ENCODE measurements around the gene ST7. TPM values are rescaled to one million over a fixed set of nuclear protein-coding genes. Genes with fewer than 3 reads are reported as not detected.
"Not testable (repeated sequence)": the region's sequence is repeated elsewhere in the genome, so short reads cannot be mapped to it uniquely, and the experiment has no call there.

Gene ST7, protein sequence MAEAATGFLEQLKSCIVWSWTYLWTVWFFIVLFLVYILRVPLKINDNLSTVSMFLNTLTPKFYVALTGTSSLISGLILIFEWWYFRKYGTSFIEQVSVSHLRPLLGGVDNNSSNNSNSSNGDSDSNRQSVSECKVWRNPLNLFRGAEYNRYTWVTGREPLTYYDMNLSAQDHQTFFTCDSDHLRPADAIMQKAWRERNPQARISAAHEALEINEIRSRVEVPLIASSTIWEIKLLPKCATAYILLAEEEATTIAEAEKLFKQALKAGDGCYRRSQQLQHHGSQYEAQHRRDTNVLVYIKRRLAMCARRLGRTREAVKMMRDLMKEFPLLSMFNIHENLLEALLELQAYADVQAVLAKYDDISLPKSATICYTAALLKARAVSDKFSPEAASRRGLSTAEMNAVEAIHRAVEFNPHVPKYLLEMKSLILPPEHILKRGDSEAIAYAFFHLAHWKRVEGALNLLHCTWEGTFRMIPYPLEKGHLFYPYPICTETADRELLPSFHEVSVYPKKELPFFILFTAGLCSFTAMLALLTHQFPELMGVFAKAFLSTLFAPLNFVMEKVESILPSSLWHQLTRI
- 13.2 TPM for polyA plus RNA-seq (ENCODE audit: insufficient read length)

DNA sequence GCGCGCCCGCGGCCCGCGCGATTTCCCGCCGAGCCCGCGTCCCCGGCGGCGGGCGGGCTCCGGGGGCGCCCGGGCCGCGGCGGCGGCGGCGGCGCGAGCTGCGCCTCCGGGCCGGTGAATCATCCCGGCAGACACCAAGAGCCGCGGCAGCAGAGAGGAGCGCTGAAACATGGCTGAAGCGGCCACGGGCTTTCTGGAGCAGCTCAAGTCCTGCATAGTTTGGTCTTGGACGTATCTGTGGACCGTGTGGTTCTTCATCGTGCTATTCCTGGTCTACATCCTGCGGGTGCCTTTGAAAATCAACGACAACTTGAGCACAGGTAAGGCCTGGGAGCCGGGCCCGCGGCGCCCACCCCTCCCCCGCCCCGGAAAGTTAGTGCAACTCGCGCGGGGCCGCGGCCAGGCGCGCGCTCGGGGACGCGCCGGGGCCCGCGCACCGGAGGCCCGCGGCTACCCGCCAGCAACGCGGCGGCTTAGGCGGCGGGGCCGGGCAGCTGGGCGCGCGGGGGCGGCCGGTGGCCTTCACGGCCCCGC is at the start of gene ST7:
Gene ST7, plus strand, starts transcription at position 130 of the 534 bp plus-strand sequence. Its CDS starts 40 bp downstream, at position 170.
- DNase-seq: peak; percentile 84

DNA sequence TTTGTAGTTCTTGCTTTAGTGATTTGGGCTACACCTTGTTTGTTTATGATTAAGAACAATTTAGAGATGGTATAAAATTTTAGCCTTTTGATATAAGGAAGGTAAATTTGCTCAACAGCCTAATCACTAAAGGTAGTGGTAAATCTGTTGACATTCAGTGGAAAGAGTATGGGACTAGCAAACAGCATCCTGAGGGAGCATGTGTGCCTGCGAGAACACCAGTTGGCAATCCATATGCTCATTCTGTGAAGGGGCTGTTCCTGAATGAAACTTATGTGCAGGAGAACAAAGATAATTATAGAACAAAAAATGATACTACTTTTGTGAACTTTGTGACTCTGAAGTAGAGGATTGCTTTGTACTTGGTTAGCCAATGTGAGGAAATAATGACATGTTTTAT is 46.9 kb upstream of the ST7 start:
- no peak for DNase-seq

DNA sequence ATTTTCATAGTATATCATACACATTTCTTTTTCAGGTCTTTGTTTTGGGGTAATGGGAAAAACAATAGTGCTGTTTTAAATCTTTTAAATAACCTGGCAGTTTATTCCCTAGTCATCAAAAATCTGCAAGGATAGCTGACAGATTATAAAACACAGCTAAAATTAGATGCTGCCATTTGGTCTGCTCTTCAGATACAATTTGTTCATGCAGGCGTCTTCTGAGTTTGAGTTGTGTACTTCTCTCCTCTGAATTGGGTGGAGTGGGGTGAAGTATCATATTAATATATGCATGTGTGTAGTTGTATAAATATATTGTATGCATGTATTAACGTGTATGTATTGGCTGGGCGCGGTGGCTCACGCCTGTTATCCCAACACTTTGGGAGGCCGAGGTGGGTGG is 42.9 kb upstream of the ST7 start:
- no peak for DNase-seq

DNA sequence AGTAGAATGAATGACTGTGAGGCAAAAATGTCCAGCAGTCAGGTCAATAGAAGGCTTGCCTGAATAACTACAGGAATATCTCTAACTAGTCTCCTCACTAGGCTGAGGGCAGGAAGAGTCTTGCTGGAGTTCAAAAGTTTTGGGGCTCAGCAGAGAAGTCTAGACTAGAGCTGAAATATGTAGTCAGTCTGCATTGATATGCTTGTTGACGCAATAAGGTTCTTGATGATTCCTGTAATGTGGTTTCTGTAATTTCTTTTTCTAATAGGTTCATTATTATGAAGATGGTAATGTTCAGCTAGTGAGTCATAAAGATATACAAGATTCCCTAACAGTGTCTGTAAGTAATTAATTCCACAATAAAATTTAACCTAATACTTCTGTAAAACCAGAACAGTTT is 41.5 kb upstream of the ST7 start:
- DNase-seq: no peak

DNA sequence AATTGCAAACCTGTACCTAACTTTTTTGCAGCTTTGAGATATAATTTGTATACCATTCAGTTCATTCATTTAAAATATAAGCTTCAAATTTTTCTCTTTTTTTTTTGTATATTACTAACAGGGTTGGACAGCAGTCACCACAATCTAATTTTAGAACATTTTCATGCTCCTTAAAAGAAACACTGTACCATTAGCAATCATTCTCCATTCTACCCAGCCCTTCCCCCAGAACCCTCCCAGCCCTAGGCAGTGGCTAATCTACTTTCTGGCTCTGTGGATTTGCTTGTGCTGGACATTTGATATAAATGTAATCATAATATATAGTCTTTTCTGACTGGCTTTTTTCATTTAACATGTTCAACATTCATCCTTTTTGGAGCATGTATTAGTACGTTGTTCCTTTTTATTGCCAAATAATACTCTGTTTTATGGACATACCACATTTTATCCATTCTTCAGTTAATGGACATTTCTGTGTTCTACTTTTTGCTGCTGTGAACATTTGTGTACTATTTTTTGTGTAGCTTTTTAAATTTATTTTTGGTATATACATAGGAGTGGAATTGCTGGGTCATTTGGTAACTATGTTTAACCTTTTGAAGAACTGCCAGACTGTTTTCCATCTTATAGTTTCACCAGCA is 40.9 kb upstream of the ST7 start:
- no peak for DNase-seq

DNA sequence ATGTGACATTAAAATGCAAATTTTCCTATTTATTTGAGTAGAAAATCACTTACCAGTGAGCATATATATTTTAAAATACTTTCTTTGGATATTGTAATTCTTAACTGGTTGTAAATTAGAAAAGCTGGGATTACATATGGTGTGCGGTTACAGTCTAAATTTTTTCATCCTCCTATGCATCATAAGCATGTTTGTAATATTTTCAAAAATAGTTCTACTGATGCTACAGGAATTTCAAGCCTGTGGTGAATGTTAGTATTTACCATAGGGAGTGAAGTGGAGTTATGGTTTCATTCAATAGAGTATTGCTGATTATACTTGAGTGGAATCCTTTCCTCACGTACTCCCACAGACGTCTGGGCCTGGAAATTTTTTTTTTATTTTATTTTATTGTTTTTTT is 34.6 kb upstream of the ST7 start:
- DNase-seq: no peak

DNA sequence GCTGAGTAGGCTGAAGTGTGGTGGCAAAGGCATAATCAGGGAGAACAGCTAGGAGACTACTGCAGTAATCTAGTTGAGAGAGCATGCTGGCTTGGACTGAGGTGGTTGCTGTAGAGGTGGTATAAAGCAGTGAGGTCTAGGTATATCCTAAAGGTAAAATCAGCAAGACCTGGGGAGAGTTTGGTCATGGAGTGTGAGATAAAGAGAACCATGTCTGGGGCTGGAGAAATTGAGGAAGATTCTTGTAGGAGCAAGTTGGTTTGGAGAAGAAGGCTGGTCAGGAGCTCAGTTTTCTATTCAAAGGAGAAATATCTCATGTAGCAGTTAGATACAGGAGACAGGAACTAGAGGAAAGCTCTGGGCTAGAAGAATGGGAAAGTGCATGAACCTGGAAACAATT is 32.9 kb upstream of the ST7 start:
- no peak for DNase-seq

DNA sequence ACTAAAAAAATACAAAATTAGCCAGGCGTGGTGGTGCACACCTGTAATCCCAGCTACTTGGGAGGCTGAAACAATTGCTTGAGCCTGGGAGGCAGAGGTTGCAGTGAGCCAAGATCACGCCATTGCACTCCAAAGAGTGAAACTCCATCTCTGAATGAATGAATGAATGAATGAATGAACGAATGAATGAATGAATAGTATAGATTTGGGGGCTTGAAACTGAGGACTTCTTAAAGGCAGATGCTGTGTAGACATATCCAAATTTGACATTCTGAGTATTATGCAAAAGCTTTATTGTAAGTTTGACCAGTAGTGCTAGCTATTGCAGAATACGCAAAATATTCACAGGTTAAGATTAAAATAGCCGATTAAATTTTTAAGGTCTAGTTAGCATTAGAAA is 30.8 kb upstream of the ST7 start:
- no peak for DNase-seq

DNA sequence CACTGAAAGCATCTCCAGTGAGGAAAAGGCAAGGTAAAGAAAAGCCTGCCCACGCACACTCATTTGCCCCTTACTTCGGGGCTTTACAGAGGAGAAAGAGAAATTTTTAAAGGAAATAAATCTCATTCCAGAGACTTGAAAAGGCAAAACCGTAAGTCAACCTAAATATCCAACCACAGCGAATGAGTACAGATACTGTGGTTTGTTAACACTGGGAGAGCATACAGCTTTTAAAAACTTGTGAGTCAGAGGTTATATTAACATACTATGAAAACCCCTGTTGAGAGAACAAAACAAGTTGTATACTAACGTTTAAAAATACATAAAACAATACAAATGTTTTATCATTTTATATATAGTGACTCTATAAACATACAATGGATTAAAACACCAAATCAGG is 28.6 kb upstream of the ST7 start:
- DNase-seq: no peak

DNA sequence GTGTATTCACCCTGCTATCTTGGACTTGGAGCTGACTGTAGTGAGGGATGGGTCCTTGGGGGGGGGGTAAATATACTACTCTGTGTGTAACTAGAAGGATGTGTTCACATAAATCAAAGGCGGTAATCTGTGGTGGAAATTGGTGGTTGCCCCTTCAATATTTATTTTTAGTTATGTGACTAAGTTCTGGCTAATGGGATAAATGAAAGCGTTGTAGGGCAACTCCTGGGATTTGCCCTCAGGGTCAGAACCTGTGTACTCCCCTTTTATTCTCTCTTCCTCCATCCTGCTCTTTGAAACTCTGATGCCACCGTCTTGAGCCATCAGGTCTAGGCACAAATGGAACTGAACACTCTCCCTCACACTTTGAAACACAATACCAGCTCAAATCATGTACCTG is 24.3 kb upstream of the ST7 start:
- DNase-seq: no peak

DNA sequence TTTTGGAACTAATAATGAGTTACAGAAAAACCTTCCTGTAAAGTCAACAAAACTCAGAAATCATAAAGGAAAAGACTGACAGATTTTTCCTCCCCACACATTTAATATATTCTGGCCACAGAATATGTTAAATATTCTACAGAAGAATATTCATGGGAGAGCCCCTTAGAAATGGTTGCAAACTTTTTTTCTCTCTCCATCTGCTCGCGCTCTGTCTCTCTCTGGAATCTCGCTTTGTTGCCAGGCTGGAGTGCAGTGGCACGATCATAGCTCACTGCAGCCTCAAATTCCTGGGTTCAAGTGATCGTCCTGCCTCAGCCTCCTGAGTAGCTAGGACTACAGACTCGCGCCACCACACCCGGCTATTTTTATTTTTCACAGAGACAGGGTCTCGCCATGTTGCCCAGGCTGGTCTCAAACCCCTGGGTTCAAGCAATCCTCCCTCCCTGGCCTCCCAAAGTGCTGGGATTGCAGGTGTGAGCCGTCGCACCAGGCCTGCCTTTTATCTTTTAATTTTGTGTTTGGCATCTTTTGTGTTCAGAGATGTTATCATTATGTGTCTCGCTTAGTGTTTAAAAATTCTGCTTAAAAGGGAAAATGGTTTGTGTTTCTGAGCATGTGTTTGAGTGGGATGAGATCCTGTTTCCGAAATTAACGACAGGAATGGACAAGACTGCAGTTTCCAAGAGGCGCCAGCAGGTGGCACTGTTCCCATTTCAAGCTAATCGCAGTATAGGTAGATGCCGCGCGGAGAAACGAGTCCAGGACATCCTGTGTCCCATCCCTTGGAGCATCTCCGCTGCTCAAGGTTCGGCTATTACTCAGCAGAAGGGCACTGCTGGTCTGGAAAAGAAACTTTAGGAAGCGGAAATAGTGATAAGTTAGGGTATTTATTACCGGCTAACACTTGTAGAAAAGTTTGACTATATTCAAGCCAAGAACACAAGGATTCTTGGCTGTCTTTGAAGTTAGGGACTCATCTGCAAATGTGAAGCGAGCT is 23.1 kb upstream of the ST7 start:
- peak; percentile 80 for DNase-seq

DNA sequence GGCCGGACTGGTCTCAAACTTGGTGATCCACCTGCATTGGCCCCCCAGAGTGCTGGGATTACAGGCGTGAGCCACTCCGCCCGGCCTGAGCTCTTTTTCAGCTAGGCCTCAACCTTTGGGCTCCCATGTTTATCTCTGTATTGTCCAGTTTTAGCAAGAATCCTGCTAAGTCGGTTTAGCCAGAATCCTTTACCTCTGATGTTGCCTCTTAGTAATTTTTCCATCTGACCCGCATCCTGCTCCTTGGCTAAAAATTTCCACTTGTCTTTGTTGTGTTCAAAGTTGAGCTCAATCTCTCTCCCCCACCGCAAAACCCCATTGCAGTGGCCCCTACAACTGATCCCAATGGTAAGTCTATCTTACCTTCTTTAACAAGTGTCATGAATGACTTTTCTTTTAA is 20.7 kb upstream of the ST7 start:
- DNase-seq: no peak

DNA sequence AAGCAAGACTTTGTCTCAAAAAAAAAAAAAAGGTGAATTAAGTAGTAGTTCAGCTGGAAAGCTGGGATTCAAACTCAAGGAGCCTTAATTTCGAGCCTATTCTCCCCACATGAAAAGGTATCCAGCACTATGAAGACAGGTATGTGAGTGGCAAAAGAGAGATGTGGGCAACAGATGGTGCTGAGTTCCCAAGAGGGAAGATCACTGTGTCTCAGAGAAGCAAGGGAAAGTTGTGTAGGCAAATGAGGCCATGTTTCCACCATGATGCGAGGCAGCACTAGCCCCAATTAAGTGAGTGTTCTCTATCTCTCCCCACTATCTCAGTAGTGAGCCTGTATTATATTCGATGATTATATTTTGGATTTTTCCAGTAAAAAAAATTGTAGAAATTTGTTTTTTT is 19.8 kb upstream of the ST7 start:
- DNase-seq: no peak

DNA sequence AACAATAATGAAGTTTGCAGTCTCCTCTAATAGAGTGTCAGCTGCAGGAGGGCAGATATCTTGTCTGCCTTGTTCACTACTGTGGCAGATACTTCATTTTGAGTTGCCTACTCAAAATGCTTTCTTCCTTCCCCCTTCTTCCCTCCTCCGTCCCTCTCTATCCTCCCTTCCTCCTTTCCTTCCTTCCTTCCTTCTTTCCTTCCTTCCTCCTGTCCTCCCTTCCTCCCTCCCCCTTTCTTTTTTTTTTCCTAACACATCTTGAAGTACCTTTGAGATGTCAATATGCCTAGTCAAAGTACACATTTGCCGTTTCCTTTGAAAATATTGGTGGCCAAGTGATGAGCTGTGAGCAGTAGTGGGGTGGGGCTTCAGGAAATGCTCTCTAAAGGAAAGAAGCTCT is 18.7 kb upstream of the ST7 start:
- DNase-seq: no peak

DNA sequence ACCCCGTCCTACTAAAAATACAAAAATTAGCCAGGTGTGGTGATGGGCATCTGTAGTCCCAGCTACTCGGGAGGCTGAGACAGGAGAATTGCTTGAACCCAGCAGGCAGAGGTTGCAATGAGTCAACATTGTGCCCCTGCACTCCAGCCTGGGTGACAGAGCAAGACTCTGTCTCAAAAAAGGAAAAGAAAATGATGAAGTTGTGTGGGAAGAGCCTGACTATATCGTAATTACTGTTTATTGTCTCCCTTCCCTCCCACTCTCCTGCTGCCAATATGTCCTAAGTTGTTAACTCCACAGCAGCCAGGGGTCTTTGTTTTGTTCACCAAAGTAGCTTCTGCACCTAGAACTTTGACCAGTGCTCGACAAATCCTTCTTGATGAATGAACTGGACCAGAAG is 16.5 kb upstream of the ST7 start:
- DNase-seq: not testable (repeated sequence)

DNA sequence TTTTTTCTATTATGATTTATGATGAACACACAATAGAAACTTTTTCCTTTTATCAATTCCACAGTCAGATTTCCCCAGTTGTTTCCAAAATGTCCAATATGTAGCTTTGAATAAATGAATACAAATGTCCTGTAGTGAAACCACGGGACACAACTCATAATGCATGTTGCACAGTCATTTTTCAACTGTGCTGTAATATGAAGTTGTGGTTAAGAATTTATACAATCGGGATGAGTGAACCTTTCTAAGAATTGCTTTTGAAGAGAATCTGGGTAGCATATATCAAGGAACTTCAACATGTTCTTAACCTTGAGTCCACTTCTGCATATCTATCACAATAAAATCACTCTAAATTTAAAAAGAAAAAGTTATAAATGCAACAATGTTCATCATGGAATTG is 14.6 kb upstream of the ST7 start:
- DNase-seq: no peak

DNA sequence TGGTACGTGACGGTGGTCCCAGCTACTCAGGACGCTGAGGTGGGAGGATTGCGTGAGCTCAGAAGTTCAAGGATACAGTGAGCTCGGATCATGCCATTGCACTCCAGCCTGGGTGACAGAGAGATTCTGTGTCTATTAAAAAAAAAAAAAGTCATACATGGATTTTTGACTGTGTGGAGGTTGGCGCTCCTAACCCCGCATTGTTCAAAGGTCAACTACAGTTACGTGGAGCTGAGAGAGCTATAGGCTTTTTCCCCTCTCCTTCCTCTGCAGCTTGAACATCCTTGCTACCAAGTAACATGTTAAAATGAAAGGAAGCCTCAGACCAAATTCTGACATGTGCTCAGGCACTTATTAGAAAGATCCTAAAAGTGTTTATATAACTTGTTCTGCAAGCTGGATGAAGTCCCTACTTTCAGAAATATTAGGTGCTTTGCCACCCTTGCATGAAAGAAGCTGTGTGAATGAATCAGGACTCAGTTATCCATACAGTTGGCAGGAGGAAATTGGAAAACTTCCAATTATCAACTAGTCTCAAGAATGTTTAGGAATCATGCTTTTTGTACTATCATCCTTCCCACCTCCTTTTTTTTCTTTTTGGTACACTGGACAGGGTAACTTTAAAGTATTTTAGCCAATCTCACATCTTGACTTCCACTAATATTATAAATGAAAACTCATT is 12.5 kb upstream of the ST7 start:
- DNase-seq: no peak

DNA sequence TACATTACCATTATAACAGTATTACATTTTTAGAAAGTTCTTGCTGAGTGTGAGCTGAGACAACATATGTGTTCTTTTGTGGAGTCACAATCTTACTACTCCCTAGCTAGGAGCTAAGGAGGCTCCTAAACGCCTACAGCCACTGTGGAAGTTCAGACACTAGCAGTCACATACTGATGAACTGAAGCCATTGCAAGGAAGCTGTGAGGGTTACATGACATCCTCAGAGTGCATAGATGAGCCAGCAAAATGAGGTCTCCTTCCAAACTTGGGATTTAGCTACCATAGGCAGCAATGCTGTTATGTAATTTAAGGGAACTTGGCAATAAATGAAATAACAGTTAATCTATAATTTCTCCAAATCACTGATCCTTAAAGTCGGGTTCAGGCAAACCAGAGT is 10.8 kb upstream of the ST7 start:
- no peak for DNase-seq

DNA sequence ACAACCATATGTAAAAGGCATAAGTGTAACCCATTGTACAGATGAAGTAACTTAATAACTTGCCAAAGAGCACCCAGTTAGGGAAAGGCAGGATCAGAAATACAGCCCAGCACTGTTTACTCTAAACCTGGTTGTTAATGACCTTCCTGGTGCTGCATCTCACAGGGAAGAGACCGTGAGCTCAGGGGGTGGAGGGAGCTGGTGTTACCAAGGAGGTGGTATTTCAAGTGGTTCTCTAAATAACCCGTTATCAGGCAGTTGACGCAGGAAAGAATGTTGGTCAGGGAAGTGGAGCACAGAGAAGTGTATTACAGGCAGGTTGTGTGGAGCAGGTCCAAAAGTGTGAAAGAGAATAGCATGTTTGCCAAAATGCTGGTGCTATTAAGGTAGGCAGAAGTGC is 4.4 kb upstream of the ST7 start:
- no peak for DNase-seq

DNA sequence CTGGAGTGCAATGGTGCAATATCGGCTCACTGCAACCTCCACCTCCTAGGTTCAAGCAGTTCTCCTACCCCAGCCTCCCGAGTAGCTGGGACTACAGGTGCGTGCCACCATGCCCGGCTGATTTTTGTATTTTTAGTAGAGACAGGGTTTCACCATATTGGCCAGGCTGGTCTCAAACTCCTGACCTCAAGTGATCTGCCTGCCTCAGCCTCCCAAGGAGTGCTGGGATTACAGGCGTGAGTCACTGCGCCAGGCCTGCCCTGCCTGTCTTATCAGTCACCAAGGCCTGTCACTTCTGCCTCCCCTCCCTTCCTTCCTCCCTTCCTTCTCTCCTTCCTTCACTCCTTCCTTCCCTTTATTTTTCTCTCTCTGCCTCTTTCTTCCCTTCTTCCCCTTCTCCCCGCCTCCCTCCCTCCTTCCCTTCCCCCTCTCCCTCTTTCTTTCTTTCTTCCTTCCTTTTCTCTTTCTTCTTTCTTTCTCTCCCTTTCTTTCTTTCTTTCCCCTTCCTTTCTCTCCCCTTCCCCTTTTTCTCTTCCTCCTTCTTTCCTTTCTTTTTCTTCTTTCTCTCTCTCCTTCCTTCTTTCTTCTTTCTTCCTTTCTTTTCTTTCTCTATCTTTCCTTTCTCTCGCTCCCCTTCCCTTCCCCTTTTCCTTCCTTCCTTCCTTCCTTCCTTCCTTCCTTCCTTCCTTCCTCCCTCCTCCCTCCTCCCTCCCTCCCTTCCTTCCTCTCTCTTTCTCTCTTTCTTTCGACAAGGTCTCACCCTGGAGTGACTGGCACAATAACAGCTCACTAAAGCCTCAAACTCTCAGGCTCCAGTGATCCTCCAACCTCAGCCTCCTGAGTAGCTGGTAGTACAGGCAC is 3.1 kb upstream of the ST7 start:
- DNase-seq: no peak

DNA sequence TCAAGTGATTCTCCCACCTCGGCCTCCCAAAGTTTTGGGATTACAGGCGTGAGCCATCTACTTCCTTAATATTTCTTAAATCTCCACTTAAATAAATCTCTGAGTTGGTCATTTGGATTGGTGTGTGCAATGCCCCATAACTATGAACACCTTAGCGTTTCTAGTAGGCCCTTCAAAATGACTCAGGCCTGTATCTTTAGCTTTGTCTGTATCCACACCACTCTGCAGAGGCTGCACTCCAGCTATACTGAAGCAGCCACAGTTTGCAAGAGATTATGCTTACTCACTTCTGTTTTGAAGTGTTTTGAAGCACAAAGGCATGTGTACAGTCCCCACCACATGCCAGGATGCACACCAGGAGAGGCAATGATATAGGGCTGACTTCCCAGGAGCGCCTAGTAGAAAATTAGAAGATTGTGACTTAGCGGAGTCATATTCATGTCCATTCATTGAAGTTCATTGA is 2.4 kb upstream of the ST7 start:
- DNase-seq: no peak

Data from hindlimb muscle (tissue), 1 donor.